ENCODE results near the gene GLYATL1B.
A peak's percentile ranks its signal among the peaks of the same experiment; 100 is the strongest.
"Not testable (repeated sequence)": the region's sequence is repeated elsewhere in the genome, so short reads cannot be mapped to it uniquely, and the experiment has no call there.

The GLYATL1B gene

DNA sequence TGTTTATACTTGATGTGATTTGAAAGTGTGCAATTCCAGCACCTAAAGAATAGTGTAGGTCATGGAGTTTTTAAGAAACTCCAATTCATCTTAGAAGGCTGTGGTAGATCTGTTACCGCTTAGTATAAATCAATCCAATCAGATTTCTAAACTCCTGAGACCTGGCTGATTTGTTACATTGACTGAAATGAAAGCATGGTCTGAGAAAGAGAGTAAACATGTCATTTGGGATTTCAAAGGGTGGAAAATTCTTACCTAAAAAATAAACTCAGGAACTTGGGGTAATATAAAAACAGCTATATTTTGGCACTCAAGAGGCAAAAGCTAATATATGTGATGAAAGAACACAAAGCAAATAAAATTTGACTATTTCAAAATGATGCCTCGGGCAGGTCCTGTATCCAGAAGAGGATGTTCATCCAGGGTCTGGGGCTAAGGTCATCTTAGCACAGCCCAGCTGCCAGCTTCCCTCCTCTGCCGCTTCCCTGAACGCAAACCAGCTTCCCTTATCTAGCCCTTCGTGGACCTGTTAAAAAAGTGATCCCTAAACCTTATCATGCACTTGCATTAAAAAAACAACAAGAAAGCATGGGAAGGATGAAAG, 10.0 kb downstream of the GLYATL1B start:
- not testable (repeated sequence) for DNase-seq

DNA sequence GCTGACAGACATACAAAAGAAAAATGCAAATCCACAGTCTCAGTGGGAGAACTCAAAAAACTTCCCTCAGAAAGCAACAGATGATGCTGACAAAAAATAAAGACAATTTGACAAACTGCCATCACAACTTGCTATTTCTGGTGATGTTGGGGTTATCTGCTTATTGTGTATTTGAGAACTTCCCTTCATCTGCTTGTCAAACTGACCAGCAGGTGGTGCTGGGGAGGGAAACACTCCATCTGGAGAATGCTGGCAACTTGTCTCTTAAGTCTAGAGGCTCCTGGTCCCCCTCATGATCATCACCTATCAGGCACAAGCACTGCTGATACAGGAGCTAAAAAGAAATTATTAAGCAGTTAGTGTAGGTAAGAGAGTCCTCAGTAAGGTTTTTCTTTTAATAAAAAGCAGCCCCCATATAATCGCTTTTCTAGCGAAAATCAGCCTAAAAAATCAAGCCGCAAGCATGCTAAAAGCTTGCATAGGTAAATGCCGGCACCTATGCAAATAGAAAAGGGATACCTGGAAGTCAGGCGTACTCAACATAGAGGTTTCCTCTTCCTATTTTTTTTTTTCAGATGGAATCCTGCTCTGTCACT, 11.1 kb downstream of the GLYATL1B start:
- peak; percentile 69 to 73 for DNase-seq

DNA sequence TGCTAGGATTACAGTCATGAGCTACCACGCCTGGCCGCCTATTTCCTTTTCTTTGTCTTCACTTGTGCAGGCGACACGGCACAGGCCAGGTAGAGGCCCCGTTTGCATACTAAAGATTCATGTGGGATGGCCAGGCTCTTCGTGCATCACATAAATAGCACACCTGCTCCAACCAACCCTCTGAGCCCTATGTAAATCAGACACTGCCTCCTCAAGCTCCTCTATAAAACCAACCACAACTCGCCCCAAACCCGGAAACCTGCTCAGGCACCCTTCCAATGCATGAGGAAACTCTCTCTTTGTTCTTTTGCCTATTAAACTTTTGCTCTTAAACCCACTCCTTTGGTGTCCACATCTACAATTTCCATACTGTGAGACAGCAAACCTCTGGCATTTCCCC, 11.8 kb downstream of the GLYATL1B start:
- DNase-seq, result not testable (repeated sequence)

DNA sequence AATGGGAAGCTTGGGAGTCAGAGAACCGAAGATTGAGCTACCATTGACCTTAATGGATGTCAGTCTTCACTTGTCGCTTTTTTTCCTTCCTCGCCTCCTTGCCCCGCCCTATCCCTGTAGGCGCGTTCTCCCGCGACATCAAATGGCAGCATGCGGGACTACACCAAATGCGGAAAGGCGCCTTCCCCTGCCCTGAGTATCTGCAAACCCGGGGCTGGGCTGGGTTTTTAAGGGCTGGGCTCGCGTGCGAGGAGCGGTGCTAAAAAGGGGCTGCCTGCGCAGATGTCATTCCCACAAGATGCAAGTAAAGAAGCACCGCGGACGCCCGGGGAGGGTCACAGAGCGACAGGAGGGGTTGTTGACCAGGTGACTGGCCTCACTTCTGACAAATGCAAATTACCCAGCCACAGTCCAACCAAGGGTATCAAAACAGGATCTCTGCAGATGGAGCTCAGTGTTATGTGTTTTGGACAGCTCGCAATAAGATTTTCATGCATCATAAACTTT, 16.2 kb downstream of the GLYATL1B start:
- DNase-seq, result peak; percentile 61 to 72

DNA sequence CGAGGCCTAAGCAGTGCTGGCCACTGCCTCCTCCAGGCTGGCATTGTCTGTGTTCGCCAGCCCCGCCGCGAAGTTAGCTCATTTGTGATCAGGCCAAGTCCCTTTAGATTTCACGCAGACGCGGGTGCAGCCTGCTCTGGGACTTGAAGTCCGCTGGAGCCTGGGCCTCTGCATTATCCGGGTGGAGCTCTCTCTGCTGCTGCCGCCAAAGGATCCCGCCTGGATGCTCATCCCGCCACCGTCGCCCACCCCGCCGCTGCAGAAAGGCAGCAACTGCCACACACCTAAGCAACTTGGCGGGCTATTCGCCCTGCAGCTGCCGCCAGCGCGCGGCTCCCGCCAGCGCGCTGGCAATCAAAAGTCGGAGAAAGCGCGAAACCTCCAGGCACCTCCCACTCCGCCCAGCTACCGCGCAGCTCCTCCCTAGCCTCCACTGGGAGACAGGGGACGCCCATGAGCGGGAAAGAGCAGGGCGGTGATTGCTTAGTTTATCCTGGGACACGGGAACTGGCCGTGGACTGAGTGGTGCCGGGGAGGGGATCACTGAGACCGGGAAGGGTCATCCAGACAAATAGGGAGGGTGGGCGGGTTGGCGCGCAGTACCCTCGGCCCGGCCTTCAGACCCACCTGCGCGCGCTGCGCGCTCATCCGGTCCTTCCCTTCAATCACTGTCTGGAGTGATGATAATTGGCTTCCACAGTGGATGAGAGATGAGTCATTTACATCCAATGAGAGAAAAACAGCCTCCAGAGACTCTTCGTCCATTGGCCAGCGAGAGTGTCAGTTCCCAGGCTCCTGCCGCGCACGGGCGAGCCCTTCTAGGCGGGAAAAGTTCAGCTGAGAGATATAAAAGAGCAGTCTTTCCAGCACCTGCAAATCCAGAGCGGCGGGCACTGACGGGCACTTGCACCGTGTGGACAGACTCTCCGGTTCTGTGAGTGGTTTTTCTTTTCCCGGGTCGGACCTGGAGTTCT, 20.5 kb downstream of the GLYATL1B start, which contains the start of gene FAM111B:
FAM111B (plus strand) TSS at position 875 of the 974 bp plus-strand sequence. CDS start 2,389 bp downstream, outside the sequence.
- DNase-seq, result peak; percentile 84 to 92

DNA sequence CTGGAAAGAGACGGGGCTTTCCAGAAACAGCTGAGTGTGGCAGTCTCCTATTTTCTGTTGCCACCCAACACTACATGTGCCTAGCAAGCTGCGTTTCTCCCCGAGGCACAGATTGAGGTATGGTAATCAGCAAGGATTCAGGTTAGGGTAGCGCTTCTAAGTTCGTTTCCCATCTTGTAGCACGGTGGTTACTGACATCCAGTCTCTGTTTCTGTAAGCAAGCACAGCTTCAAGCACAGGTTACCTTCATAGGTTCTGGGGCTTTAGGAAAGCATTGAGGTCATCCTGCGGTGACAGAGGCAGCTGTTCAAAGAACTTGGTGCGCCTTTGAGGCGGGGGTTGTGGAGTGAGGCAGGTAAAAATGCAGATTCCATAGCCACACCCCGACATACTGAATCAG, 21.6 kb downstream of the GLYATL1B start:
- not testable (repeated sequence) for DNase-seq

DNA sequence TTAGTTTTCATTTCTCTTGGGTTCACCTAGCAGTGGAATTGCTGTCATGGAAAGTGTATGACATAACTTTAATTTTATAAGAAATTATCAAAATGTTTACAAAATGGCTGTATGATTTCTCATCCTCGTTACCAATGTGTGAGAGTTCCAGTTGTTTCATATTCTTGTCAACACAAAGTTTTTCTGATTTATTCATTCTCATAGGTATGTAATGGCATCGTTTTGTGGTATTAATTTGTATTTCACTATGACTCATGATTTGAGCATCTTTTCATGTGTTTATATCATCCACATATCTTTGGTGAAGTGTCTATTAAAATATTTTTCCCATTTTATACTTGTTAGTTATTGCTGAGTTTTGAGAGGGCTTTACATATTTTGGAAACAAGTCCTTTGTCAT, 26.4 kb downstream of the GLYATL1B start:
- DNase-seq, result no peak

DNA sequence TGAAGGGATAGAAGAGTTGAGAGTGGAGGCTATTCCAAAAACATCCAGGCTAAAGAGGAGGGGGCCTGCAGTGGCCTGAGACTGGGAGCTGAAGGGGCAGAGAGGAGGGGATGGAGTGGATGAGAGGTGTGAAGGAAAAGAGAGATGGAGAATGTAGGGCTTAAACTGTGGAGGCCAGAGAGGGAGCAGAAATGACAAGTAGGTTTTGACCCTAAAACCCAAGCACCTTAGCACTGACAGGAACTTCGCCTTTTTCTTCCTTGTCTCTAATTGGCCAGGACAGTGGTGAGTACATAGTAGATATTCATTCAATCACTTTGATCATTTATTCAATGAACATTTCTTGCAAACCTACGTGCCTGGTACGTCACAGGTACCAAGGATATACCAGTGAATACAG, 28.2 kb downstream of the GLYATL1B start:
- DNase-seq, result no peak

DNA sequence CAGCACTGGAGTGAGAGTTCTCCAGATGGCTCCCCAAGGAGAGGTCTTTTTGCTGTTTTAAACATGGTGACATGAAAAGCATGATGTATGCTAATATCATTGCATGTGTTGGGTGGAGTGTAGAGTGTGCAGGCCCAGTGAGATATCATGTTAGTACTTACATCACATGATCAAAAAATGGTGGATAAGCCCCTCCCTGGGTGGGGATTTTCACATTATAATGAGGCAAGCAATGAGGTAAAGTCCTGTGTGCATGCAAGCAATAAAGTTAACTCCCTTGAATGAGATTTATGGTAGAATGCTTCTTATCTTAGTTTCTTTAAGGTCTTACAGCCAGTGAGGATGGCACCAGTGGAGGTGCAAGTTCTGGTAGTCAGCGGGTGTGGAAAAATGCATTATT, 29.4 kb downstream of the GLYATL1B start:
- DNase-seq, result no peak

DNA sequence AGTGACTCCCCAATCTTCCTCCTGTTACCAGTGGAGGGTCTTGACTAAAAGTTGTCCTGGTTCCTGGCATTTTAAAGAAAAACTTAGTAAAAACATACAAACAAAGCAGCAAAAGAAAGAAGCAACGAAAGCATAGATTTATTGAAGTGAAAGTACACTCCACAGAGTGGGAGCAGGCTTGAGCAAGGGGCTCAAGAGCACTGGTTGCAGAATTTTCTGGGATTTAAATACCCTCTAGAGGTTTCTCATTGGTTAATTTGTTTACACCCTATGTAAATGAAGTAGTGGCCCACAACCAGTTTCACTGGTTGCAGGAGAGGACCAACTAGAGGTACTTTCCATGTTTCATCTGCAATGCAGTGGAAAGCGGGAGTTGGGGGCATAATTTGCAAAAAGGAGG, 31.7 kb downstream of the GLYATL1B start:
- DNase-seq, result no peak

DNA sequence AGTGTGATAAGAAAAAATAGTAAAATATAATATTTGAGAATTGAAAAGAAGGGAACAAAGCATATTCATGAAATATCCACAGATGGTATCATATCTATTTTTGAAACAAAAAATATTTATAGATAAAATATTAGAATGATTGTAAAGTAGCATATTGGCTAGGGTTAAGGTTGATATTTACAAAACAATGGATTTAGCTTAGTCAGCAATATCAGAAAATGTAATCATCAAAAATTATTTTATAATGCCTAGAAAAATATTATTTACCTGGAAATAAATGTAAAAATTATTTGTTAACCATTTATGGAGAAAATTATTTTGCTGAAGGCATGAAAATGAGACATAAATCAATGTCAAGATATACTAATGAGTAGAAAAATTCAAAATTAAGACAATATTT, 33.7 kb downstream of the GLYATL1B start:
- DNase-seq, result no peak

DNA sequence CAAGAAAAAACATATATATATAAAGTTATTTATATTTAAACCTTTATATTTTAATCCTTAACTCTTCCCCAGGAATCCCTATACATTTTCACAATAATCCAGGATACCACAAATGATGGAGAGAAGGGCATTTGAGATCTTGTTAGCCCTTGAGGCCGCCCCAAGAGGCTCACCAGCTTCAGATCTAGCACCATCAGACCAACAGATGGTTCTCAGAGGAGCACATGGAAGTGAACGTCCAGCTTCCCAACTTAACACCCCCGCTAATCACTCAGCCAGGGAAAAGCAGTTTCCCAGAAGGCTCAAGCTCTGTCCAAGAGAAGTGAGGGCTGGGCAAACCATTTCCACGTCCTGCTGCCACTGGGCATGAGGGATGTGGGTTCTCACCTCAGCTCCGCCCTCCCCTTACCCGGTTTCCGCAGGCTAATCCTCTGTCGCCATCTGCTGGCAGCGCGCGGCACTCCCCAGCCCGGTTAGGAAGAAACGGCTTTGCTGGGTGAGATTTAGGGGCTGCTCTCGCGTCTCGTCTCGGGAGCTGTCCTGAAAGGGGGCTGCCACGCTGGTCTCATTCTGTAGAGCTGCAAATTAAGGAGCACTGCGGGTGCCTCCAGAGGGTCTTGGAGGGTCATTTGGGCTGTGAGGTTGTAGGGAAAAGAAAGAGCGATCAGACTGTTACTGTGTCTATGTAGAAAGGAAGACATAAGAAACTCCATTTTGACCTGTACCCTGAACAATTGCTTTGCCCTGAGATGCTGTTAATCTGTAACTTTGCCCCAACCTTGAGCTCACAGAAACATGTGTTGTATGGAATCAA, 49.7 kb downstream of the GLYATL1B start:
- DNase-seq, result peak; percentile 71 to 75

DNA sequence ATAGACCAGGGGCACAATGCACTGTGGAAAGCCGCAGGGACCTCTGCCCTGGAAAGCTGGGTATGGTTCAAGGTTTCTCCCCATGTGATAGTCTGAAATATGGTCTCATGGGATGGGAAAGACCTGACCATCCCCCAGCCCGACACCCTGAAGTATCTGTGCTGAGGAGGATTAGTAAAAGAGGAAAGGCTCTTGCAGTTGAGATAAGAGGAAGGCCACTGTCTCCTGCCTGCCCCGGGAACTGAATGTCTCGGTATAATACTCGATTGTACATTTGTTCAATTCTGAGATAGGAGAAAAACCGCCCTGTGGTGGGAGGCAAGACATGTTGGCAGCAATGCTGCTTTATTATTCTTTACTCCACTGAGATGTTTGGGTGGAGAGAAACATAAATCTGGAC, 50.4 kb downstream of the GLYATL1B start:
- DNase-seq, result not testable (repeated sequence)

DNA sequence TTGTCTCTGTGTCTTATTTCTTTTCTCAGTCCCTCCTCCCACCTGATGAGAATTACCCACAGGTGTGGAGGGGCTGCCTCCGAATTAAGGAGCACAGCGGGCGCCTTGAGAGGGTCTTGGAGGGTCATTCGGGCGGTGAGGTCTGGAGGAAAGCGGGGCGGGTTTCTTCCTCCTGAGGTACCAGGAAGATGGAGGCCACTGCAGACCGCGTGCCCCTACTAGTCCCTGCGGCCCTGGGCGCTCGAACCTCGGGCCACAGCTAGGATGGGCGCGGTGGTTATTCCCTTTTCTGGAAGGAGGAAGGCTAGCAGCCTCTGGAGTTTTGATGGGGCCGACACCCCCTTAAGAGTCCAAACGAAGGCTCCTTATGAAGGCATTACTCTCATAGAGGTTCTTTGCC, 51.1 kb downstream of the GLYATL1B start:
- DNase-seq, result no peak

DNA sequence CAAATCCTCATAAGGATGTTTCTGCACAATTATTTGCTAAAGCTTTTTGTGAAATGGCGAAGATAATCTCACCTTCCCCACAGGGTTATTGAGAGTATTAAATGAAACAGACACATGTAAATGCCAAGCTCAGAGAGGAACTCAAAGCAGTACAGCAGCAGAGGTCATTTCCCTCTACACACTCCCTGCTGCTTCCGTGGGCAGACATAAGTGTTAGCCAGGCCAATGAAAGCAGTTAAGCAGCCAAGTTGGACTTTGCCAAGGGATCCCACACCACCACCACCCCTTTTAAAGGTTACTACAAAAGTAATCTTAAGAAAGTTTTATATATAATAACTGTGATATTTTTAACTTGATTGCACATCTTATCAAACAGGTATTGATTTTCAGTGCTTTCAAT, 52.5 kb downstream of the GLYATL1B start:
- DNase-seq, result peak in 1 of 2 donors; percentile 13

DNA sequence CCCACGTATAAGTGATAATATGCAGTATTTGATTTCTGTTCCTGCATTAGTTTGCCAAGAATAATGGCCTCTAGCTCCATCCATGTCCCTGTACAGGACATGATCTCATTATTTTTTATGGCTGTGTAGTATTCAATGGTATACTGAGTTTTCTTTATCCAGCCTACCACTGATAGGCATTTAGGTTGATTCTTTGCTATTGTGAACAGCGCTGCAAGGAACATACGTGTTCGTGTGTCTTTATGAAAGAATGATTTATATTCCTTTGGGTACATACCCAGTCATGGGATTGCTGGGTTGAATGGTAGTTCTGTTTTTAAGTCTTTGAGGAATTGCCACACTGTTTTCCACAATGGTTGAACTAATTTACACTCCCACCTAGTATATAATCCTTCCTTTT, 55.1 kb downstream of the GLYATL1B start:
- no peak for DNase-seq

DNA sequence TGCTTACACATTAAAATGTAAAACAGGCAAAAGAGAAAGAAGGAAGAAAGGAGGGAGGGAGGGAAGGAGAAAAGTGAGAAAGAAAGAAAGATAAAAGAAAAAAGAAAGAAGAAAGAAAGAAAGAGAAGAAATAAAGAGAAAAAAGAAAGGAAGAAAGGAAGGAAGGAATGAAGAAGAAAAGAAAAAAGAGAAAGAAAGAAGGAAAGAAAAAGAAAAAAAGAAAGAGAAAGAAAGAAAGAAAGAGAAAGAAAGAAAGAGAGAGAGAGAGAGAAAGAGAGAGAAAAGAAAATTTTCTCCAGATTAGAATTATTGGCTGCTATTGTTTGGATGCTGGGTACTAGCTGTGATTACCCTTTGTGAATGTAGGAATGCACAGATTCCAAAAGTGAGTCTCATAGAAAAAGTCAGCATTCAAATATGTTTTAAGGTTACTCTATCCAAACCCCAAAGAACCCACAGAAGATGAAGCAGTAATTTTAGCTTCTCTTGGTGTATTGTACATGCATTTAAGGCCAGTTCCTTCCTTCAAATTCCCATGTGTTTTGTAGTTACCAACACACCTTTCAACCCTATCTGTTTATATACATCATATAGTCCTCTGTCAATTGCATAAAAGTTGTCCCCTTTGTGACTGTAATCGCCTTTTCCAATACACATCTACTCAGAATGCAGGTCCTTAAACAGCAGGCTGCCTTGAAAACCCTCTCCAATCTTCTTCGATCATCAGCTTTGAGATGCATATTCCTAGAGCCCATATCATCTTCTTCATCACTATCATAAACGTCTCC, 55.8 kb downstream of the GLYATL1B start:
- no peak for DNase-seq

DNA sequence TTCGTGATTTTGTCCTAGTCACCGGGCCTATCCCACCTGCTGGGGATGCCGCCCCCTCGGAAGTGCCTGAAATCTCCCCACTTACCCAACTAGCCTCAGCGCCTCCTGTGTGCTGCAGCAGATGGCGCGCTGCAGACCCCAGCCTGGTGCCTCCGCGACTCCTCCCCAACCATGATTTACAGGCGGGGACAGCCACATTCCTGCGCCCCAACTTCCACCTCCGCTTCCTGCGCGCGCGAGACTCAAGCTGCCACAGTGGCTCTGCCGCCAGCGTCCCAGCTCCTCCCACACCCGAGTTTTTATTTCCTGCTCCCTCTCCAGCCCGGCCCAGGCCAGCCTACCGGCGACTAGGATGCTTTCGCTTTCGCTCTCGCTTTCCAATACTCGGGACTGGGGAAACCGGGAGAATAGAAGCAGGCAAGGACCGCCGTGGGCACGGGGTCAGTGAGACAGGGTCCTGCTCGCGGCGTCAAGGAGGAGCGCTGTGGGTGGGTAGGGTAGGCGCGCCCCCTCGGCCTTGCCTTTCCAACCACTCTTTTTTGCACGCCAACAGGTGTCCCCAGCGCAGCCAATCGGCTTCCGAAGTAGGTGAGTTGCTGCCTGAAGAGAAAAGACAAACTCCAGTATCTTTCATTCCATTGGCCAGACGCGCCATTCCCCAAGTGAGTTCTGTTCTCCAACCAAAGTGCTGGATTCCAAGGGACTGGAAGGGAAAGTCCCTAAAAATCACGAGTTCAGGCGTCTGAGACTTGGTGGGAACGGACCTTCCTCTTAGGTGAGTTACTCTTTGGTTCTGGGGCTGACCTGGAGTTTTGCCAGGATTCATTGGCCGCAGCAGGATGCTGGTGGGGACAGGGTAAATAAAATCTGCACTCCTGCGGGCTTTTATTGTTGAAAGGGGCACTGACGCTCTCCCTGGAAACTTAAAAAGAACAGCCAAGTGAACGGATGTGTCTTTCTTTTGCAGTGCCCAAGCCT, 56.7 kb downstream of the GLYATL1B start, which contains the start of gene FAM111A:
FAM111A (plus strand) TSS at position 327 of the 978 bp plus-strand sequence. CDS start 6,017 bp downstream, outside the sequence.
- peak; percentile 90 to 91 for DNase-seq

DNA sequence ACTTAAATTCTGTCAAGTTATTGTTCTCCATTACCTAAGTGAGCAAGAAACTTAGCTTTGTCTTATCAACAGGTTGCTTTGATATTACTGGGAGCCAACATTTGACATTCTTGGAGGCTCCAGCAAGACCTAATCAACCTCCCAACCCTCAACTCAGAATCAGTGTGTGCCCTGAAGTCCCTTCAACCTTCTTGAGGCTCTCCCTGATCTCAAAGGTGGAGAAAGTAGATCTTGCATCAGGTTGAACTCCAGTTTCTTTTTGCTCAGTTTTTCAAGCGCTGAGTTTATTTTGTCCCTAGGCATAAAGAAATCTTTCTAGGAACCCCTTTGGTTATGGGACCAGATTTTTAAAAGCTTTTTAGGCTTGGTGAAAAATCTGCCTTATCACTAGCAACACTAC, 58.0 kb downstream of the GLYATL1B start:
- DNase-seq, result no peak
